ENCODE measurements around the gene ECHS1.

Gene ECHS1

DNA sequence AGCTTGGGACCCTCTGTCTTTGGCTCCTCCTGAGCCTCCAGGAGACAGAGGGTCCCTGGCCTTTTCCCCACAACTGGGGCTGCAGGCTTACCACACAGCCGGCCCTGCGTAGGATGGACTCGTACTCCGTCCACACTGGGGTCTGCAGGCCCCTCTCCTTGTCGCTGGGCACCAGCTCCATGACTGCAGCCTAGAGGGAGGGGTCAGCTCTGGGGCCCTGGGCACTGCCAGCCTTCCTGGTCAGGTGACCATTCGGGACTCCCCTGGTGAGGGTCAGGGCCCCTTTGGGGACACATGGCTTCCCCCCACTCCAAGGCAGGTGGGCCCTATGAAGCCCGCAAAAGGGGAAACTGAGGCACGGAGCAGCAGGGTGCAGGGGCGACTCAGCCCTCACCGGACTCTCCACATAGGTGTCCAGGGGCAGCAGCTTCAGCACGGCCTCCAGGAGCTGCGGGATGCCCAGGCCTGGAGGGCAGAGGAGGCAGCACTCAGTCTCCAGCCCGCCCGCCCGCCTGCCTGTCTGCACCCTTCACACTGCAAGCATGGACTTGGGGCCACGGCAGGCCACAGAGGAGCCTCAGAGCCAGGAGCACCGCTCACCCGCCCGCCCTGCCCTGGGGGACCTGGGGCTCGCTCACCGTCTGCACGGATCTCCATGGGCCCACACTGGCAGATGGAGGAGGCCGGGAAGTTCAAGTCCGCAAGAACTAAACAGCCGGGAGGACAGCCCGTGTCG is 16.4 kb downstream of the ECHS1 start:
- DNase-seq, result no peak

DNA sequence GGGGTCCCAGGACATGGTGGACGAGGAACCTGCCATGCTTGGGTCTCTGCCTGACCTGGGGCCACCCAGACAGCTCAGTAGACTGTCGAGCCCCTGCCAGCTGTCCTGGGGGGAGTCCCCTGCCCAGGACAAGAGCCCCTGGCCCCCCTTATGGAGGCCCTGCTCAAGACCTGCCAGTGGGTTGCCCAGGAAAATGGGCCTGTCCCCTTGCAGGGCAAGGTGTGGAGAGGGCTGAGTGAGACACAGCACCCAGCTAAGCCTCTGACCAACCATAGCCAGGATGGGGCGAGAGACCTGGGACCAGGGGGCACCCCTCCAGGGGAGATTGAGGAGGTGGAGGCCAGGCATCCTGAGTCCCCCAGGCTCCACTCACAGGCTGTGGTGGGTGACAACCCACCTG is 17.2 kb downstream of the ECHS1 start:
- DNase-seq, result no peak

DNA sequence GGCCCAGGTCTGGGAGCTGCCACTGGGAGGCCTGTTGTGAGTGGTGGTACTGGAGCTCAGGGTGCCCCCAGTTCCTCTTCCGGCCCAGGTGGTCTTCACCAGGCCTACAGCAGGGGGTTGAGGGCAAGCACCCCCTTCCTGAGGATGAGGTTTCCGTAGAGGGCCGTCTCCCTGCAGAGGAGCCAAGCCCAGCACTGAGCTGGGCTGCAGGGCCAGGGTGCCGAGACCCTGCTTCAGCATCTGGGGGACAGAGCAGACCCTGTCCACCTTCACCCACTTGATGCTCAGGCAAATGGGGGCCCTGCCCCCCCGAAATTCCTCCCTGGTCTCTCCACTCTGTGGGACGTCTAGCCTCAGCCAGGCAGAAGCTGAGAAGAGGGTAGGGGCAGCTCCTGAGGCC is 17.9 kb downstream of the ECHS1 start:
- DNase-seq, result no peak

DNA sequence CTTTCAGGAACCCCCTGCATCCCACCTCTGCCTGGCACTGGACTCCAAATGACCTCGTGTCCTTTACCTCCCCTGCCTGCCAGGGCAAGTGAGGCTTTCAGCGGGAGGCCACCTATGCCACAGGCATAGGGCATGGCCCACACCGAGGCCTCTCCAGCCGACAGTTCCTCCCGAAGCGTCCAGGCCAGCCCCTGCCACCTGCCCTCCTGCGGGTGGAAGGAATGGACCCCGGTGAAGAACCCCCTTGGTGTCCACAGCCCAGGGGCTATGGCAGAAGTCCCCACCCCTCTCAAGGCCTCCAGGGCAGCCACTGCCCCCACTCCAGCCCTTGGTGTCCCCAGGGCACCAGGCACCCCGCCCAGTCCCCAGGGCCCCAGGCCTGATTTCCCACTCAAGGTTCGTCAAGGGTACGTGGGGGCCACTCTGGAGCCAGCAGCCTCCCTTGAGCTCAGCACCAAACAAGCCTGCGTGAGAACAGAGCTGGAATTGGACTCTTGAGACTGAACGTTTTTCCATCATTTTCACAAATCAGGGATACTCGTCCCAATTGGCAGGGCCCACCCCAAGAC is 18.4 kb downstream of the ECHS1 start:
- DNase-seq, result no peak

DNA sequence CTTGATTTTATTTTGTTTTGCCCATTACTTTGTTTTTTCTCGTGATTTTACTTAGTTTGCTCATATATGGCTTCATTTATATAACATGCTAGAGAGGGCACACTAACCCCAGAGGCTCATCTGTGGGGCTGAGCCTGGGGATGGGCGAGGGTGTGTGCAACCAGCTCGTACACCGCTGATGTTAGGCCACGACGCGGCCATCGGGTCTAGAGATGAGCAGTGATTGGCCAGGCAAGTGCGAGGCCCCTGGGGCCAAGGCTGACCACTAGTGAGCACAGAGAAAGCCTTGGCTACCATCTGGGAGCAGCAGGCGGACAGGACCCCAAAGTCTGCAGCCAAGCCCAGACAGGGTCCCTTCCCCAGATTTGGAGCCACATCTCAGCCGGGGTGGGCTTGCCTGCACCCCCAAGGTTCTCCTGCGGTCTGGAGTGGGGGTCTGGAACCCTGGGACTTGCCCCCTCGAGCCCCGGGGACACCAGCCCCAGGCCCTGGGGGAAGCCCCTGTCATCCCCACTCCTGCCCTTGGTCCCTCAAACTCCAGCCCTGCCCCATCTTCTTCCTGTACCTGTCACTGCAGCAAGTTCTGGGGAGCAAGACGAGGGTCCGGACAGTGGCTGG is 19.1 kb downstream of the ECHS1 start:
- DNase-seq, result no peak

DNA sequence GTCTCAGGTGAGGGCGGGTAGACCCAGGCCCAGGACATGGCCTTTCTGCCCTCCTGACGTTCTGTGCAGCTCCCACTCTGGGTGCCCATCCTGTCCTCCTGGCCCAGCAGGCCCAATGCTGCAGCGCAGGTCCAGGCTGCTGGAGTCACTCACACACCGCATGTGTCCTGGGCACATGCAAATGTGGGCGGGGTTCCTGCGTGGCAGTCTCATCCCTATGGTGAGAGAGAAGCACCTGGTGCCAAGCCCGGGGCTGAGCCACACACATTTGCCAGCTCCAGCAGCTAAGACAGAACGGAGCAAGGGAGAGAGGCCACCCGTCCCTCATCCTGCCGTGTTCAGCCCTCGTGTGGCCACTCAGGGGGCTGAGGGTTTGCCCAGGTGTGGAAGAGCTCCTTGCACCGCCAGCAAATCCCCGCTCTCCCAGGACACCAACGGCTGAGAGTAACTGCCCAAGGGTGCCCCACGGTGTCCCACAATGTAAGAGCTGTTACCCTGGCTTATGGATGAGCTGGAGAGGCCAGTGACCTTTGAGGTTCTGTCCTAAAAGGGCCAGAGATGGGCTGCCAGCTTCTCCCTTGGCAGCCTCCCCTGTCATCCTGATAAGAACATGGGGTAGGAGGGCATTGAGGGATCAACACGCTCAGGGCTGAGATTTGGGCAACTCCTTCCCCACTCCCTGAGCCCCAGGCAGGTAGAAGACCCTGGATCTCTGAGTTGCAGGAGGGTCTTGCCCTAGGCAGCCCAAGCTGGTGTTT is 19.8 kb downstream of the ECHS1 start:
- DNase-seq, result no peak

DNA sequence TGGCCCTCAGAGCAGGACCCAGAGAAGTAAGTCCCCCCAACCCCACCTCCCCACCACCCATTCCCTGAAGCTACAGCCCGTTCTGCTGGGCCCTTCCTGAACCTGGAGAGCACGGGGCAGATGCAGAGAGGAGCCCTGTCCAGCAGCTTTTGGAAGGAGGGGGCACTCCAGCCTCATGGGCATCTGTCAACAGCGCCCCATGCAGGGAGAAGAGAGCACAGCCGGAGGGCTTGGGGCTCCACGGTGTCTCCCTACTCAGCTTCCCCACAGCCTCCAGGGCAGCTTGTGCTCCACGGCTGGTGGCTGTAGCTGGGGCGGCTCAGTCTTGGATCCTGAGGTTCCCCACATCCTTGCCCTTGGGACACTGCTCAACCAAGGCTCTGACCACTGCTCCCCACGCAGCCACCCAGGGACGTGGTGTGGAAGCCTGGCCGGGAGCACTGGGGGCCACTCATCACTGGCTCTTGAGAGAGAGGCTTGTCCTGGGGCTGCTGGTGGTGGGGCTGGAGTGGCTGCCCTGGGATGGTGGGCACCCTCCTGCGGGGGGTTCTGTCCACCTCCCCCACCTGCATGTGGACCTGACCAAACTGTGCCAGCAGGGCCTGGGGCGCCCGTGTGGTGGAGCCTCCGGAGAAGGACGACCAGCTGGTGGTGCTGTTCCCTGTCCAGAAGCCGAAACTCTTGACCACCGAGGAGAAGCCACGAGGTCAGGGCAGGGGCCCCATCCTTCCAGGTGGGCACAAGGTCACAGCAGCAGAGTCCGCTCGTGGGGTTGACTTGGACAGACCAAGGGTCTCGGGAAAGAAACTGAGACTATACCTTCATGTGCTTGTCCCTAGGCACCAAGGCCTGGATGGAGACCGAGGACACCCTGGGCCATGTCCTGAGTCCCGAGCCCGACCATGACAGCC is 21.5 kb downstream of the ECHS1 start:
- no peak for DNase-seq

DNA sequence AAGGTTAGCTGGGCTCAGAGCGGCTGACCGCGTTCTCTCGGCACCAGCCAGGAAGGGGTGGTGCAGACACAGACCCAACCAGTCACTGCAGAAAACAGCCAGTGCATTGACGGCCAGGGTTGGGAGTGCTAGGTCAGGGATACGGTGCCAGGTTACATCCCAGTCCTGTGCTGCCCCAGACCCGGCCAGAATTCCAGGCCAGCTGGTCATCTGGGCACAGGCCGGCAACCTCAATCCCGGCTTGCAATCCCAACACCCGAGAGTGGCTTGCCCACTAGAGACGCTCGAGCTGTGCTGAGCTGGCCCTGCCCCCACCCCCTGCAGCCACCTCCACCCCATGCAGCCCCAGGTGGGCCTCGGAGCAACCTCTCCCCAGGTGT is 22.2 kb downstream of the ECHS1 start:
- DNase-seq, result no peak

DNA sequence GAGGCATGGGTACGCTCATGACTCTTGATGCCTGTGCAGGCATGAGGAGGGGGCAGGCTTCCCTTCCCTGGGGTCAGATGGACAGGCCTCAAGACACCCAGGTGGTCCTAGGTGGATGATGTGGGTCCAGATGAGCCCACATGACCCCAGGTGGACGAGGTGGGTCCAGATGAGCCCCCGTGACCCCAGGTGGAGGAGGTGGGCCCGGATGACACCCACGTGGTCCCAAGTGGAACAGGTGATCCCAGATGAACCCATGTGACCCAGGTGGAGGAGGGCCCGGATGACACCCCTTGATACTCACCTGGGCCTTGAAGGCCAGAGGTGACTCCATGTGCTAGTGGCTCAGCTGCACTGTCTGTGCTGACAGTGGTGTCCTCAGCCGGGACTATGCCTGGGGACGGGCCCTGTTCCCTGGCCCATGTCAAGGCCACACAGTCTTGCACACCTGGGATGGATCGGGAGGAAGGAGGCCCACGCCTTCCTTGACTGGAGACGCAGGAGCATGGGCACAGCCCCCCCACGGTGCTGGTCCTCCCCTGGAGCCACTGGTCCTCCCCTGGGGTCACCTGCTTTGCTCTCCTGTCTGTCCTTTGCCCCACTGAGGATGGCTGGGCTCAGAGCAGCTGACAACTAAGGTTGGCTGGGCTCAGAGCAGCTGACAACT is 22.7 kb downstream of the ECHS1 start:
- DNase-seq, result no peak

DNA sequence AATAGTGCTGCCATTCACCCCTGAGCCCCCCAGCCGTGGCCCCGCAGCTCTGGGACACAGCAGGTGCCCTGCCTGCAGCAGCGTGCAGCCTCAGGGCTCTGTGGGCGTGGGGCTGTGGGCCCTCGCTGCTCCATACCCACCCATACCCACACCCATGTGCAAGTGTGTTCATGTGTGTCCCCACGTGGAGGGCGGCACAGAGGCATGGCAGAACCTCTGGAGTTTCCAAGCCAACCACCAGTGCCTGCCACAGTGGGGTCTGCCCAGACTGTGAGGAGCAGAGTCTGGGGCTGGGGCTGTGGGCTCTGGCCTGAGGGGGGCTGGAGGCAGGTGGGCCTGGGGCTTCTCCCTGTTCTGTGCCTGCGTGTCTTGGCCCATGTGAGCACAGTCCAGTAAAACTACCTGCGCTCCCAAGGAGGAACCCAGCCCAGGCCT is 23.6 kb downstream of the ECHS1 start:
- DNase-seq, result no peak

DNA sequence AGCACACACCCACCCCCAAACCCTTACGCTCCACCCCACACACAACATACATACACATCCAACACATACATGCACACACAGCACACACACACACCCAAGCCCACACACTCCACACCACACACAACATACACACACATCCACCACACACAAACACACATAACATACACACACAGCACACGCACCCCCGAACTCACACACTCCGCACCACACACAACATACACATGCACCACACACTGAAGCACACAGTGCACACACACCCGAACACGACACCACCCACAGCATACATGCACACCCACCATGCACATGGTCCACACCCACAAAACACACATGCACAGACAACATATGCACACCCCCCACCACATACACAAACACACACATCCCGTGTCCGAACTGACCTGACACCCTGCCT is 24.0 kb downstream of the ECHS1 start:
- no peak for DNase-seq

DNA sequence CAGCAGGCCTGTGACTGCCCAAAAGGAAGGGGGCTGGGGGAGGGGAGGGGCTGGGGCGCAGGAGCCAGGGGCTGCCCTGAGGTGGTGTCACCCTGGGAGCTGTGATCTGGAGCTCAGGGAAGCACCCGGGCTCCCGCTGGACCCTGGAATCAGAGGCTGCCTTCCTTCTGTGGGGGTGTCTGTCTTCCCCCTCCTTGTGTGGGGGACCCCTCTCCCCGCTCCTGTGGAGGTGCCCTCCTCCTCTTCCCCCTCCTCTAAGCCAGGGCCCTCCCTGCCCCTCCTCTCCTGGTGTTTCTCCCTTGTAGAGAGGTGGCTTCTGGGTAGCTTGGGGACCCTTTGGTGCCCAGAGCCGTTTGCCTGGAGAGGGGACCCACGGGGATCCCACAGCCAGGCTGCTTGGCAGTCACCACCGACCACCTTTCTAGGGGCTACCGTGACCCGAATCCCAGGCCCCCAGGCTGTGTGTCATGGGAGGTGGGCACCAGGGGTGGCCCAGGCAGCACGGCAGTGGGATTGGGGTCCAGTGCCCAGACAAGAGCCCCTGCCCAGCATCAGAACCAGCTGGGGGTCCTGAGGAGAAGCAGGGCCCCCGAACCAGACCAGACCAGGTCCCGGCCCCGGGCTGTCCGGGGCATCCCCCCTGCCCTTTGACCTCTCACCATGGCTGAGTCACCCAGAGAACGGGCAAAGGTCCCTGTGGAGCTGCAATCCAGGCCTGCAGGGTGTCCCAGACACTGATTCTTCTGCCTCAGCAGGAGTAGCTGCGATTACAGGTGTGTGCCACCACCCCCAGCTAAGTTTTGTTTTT is 25.2 kb downstream of the ECHS1 start:
- DNase-seq, result no peak

DNA sequence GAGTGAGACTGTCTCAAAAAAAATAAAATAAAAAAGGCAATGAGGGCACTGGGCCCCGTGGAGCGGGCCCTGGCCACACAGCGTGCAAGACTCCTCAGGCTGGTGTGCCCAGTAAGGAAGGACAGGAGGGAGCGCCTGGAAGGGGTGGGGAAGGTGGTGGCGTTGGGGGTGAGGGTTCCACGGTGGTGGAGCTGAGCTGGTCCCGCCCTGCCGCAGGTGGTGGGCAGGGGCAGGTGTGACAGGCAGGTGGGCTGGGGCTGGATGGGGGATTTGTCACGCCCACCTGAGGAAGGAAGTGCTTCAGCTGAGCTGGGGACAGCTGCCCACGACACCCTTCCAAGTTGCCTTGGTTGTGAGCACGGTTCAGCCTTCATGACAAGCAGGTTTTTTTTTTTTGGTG is 26.7 kb downstream of the ECHS1 start:
- DNase-seq, result no peak

DNA sequence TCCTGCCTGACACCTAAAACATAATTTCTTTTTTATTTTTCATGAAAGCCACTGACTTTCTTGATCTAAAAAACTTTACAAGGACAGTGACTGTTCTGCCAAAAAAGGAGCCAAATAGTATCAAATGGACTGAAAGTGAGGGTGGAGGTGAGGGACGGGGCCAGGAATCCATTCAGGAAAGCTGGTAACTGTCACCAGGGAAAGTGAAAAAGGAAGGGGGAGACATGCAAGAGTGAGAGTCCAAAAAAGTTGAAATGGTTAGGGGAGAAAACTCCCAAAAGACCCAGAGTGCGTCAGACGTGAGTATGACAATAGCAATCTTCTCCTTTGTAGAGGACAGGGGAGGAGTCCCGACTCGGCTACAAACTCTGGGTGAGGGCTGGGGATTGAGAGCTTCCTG is 28.9 kb downstream of the ECHS1 start:
- no peak for DNase-seq

DNA sequence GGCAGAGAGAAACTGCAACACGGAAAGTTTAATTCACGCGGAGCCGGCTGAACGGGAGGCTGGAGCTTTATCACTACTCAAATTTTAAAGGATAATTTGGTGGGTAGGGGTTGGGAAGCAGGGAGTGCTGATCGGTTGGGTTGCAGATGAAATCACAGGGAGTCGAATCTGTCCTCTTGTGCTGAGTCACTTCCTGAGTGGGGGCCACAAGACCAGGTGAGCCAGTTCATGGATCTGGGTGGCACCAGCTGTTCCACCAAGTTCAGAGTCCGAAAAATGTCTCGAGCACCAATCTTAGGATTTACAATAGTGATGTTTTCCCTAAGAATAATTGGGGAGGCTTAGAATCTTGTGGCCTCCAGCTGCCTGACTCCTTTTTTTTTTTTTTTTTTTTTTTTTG is 29.6 kb downstream of the ECHS1 start:
- DNase-seq, result no peak

DNA sequence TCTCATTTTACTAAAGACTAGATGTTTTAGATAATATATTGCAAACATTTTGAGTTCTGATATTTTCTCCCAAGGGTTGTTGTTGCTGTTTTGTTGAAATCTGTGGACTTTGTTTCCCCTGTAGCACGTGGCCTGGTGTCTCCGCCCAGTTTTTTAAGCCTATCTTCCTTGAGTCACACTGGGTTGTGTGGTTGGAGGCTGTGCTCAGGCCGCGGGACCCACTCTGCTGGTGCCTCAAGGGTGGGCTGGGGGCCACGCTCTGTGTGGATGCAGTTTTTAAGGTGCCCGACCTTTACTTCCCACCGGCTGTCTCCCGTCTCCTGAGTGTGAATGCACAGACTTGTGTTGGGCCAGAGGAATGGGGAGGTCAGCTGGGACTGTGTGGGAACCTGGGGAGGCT is 30.2 kb downstream of the ECHS1 start:
- DNase-seq, result no peak

DNA sequence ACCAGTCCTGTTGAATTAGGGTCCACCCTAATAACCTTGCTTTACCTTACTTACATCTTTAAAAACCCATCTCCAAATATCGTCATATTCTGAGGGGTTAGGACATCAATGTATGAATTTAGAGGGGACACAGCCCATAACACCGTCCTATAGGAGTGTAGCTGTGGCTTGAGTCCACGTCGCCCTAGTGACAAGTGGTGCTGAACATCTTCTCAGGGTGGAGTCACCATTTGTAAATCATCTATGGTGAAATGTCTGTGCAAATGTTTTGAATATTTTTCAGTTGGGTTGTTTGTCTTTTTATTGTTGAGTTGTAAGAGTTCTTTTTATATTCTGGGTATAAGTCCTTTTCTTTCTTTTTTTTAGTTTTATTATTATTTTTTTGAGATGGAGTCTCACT is 31.2 kb downstream of the ECHS1 start:
- DNase-seq, result no peak

DNA sequence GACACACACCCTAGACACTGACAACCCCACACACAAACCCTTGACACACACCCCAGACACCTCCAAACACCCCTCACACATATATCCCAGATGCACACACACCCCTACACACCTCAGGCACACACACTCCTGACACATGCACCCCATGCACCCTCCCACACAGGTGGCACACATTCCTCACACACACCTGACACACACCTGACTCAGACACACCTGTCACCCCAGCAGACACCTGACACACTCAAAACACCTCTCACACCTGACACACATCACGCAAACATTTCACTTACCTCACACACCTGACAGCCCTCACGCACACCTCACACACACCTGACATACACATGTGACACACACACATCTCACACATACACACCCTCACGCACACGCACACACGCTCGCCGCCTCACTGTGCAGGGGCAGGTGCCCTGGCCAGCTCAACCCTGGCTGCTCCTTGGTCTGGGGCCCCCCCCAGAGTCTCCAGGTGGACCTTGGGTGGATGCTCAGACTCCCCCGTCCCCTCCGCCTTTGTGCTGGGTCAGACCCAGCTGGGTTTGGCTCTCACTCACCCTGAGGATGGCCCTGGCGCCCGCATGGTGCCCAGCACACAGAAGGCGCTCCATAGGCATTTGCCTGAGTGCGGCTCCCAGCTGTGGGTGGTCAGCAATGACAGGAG is 33.3 kb downstream of the ECHS1 start:
- no peak for DNase-seq

DNA sequence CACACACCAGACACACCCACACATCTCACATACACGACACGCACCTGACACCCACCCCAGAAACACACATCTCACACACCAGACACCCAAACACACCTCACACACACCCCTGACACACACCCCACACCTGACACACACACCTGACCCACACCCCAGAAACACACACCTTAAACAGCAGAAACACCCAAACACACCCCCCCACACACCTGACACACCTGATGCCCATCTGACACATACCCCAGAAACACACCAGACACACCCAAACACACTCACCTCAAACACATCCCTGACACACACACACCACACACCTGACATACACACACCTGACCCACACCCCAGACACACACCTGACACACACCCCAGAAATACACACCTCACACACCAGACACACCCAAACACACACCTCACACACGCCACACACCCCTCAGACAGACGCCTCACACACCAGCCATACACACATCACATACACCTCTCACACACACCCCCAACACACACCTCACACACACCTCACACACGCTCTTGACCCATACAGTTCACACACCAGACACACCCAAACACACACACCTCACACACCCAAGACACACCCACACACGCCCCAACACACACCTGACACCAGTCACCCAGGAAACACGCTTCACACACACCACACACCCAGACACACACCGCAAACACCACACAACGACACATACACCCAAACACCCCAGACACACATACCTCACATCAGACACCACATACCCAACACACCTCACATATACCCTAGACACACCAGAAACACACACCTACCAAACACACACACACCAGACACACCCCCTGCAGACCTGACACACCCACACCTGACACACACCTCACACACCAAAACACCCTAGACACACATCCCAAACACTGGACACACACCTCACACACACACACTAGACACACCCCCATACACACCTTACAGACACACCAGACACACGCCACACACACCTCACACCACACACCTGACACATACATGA is 34.8 kb downstream of the ECHS1 start:
- DNase-seq, result no peak

DNA sequence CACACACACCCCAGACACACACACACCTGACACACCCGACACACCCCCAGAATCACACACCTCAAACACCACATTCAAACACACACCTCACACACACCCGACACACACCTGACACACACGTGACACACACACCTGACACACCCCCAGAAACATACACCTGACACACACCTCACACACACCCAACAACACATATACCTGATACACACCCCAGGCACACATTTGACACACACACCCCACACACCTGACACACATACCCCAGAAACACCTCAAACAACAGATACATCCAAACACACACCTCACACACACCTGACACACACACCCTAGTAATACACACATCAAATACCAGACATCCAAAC is 35.8 kb downstream of the ECHS1 start:
- no peak for DNase-seq

Measured in activated CD8-positive, alpha-beta memory T cell treated with anti-CD3 and anti-CD28 coated beads, Interleukin-2, amount 50 U/mL, for 4 hours (primary cell).